Activated T-cell treated with anti-CD3 and anti-CD28 coated beads, Interleukin-2, amount 50 U/mL, for 1 hour (primary cell): ENCODE results near the gene SELENOI.
"Not testable (repeated sequence)": the region's sequence is repeated elsewhere in the genome, so short reads cannot be mapped to it uniquely, and the experiment has no call there.

Experiments
- DNase-seq: peaks from one replicate; pipeline ENCODE4 v3.0.0-alpha.2; 2020

SELENOI gene, protein sequence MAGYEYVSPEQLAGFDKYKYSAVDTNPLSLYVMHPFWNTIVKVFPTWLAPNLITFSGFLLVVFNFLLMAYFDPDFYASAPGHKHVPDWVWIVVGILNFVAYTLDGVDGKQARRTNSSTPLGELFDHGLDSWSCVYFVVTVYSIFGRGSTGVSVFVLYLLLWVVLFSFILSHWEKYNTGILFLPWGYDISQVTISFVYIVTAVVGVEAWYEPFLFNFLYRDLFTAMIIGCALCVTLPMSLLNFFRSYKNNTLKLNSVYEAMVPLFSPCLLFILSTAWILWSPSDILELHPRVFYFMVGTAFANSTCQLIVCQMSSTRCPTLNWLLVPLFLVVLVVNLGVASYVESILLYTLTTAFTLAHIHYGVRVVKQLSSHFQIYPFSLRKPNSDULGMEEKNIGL

DNA sequence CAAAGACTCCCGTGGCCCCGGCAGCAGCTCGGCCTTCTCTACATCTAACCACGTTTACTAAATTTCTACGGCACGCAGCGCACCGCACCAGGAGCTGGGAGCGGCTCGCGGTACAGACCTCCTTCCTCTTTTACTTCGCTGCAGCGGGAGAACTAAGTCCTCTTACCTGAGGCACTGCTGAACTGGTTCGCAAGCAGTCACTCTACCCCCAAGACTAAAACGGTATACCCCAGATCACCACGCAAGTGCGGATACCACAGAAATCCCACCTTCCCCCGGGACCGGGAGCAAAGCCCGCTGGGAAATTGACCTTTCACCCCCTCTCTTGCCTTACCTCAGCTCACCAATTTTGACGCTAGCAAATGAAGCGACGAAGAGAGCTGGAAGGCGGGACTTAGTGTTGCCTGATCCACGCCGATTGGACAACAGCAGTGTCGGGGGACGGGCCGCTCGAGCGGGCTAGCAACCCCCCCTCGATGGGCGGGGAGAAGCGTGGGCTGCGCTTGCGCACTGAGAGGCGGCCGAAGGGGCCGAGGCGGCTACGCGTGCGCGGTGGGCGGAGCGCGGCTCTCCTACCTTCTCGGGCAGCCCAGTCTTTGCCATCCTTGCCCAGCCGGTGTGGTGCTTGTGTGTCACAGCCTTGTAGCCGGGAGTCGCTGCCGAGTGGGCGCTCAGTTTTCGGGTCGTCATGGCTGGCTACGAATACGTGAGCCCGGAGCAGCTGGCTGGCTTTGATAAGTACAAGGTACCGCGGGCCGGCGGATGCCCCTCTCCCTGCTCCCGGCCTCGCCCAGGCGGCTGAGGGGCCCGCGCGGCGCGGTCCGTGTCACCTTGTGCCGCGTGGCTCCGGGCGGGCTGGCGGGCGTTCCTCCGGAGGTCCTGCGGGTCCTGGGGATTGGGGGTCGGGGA lies at the start of gene SELENOI:
SELENOI (plus strand) TSS at position 599 of the 909 bp plus-strand sequence; CDS start at position 689, 90 bp downstream.
- DNase-seq = peak; percentile 100

DNA sequence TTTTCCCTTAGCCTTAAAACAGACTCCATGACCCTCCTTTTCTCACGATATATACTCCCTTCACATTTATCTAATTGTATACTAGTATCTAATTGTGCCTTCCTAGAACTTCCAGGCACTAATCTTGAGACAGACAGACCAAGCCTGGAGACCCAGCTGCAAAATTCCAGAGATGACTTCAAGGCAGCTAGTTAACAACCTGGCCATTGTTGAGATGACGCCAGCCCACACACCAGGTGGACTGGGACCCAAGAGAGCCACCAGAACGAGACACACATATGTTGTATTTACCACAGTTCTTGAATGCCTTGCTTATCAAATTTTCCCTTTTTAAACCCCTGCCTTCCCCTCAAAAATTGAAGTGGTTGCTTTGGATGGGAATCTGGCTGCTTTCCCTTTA lies 48.9 kb upstream of the SELENOI start:
- no peak for DNase-seq

DNA sequence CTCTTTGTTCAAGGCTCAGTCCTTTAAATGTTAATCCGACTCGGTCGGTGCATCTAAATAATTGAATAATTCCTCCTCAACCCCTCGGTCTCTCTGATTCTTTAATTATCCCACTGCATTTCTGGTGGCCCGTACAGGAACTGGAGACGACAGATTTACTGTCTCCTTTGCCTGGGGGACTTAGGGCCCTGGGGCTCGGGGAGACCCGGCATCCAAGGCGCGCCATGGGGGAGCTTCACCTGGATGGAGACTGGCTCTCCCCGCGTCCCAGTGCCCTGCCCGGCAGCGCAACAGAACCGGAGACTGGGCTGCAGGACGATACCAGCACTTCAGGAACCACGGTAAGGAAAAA lies 47.7 kb upstream of the SELENOI start:
- DNase-seq = no peak

DNA sequence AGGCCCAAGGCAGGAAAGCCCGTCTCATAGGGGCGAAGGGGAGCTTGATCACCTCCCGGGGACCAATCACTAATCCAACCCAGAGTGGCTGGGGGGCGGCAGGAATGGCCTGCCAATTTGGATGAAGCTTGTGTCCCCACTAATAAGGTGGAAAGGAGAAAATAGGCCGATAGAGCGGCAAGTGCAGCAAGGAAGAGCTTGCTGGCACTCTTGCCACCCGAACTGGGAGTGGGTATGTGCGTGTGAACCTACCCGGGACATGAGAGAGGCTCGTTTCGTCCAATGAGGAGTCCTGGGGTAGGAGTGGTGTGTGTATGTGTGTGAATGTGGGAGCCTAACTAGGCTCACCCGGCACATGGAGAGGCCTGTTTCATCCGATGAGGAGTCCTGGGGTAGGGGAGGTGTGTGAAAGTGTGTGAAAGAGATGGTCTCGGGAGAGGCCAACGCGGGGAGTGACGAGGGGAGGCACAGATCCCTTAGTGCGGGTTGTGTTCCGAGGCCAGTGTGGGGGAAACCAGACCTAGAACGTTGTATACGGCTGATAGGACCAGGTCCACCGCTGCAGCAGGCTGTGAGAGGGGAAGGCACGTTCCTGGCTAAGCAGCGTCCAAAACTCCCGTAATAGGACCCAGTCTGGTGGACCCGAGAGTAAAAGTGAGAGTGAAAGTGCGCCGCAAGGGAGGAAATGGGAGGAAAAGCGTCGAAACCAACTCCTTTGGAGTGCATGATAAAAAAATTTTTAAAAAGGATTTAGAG lies 47.1 kb upstream of the SELENOI start:
- DNase-seq = peak; percentile 46

DNA sequence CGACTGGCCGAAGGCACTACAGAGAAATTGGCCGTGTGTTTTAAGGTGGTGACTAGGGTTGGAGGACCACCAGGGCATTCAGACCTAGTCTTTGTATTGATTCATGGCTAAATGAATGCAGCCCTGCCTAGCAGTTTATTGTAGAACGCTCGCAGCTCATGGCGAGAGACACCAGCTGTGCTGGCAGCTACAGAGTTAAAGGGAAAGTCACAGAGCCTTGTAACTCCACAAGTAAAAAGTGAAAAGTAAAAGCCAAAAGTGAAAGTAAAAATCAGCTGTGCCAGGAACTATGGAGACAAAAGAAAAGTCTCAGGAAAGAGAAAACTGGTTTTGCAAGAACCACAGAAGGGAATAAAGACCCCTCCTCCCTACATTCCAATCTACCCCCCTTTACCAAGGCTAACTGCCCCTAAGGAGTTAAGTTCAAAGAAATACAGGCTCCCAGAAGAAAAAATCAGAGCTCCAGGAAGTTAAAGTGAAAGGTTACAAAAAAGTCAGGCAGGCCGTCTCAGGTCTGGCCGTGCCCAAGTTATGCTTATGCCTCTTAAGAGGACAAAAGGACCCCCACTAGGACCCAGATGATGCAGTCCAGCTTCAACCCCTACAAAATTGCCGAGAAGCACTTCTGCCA lies 46.4 kb upstream of the SELENOI start:
- no peak for DNase-seq

DNA sequence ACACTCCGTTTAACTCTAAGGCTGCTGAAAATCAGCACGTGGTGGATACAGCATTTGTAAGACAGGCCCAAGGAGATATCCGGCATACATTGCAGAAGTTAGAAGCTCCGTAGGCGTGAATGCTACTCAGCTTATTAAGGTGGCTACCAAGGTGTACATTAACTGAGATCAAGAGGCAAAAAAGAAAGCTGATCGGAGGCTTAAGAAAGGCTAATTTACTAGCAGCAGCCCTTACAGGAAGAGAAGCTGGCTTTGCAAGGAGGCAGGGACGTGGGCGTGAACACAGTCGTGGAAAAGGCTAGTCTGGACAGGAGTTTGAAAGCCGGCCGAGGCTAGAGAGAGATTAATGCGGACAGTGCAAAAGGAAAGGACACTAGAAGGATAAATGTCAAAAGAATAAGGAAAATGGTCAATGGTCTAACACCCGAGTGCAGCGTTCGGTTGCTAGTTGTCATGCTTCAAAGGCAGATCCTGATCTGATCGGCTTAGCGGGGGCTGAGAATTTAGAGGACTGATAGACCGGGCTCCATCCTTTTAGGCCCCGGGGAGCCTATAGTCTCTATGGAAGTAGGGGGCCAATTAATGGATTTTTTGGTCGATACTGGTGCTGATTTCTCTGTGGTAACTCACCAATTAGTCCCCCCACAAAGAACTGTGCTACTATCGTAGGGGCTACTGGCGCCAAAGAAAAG lies 45.6 kb upstream of the SELENOI start:
- DNase-seq = no peak

DNA sequence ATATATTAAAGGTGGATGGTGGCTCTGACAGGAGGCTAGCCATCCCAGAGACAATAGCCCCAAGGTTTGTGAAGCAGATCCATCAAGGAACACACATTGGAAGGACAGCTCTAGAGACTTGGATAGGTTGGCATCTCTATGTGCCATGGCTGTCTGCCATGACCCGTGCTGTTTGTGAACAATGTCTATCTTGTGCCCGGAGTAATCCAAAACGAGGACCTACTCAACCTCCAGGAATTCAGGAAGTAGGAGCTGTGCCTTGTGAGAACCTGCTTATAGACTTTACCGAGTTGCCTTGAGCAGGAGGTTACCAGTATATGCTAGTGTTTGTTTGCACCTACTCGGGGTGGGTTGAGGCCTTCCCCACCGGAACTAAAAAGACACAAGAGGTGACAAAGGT lies 43.1 kb upstream of the SELENOI start:
- no peak for DNase-seq

DNA sequence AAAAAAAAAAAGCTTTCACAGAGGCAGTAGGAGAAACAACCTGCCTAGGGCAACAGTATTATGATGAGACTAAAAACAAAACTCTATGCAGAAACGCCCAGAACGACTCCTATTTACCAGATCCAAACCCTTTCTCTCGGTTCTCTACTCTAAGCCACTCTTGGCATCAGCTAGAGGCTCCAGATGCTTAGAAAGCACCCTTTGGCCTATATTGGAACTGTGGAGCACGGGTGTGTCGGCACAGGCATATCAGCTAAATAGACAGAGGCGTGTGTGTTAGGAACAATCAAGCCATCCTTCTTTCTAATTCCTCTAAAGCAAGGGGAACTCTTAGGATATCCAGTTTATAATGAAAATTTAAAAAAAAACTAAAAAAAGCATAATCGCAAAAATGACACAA lies 40.8 kb upstream of the SELENOI start:
- not testable (repeated sequence) for DNase-seq

DNA sequence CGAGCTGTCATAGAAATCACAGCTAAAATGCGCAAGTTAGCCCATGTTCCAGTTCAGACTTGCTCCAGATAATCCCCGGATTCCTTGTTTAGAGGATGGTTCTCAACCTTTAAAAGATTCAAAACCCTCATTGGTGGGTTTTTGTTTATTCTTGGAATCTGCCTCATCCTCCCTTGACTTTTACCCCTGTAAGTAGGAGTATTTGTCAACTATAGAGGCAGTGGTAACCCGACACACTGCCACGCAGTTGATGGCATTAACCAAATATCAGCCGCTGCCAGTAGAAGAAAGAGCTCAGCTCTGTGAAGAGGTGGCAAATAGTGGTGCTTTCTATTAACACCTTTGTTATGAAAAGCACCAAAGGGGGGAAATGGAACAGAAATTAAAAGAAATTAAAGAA lies 40.4 kb upstream of the SELENOI start:
- DNase-seq = no peak

DNA sequence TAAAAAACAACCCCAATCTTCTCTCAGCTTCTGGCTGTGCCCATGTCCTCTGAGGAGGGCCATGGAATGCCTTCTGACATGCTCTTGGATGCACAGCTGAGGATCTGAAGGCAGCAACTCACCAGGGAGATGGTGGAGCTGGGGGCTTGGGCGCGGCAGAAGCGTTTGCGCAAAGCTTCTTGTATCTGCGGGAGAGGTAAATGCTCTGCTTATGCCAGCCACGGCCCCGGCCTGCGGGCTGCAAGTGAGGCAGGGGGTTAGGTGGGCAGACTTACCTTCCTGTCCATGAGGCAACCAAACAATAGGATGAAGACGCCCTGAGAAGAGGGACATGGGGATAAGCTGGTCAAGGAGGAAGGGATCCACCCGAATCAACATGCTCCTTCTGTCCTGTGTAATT lies 36.0 kb upstream of the SELENOI start:
- DNase-seq = no peak

DNA sequence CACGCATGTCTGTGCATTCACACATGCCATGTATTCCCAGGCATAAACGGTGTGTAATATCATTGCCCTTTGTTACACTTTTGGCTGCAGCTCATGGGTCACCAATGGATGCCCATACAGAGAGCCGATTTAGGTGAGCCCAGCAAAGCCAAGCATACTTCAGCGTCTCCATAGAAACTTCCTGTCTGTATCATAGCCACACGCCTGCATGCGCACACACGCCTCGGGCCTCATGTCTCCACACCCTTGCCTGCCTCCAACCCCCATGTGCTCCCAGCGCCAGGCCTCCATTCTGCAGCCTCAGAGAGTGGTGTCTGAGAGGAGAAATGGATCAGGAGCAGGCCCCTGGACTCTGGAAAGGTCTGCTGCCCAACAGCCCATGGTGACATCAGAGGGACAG lies 33.5 kb upstream of the SELENOI start:
- DNase-seq = no peak

DNA sequence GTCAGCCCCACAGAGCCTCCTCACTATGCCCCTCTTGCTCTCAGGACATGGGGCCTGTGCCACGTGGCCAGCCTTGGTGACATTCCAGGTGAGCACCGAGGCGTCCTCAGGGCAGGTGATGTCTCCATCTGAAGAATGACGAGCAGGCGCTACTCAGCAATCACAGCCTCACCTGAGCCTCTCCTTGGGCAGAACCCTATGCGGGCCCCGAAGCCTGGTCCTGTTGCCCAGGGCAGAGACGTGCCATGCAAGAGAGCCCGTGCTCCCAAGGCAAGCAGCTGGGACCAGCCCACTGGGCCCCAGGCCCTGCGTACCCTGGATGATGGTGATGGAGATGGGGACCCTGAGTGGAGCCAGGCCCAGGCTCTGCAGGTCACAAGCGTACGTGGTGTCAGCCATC lies 32.5 kb upstream of the SELENOI start:
- no peak for DNase-seq

DNA sequence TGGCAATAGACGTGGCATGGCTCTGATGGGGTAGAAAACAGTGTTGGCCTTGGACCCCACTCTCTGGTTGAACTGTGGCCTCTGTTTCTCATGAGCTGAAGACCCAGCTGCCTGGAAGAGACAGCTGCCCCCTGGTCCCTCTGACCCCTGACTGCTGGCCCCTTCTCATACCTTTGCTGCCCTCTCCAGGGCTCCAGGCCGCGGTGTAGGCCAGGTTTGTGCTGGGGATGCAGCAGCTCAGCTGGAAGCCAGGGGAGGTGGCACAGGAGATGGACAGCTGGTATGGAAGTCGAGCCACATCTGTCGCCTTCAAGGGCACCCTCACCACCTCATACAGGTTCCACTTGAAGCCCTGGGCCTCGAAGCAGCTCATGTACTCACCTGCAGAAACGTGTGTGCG lies 31.7 kb upstream of the SELENOI start:
- no peak for DNase-seq

DNA sequence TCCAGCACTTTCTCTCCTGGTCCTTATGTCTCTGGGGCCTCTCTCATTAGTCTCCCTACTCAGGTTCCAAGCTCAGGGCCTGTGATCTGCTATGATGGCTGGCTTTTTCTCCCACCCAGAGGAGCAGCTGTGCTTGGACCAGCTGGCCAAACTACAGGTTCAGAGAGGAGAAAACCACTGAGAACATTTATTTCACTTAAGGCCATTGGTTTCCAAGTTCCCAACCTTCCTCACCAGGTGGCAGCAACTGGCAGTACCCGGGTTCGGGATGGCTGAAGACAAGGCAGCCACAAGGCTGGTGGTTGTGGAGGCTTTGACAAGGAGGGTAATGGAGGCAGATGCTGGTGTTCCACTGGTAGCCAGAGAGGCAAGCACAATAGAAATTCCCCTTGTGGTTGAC lies 29.9 kb upstream of the SELENOI start:
- DNase-seq = no peak

DNA sequence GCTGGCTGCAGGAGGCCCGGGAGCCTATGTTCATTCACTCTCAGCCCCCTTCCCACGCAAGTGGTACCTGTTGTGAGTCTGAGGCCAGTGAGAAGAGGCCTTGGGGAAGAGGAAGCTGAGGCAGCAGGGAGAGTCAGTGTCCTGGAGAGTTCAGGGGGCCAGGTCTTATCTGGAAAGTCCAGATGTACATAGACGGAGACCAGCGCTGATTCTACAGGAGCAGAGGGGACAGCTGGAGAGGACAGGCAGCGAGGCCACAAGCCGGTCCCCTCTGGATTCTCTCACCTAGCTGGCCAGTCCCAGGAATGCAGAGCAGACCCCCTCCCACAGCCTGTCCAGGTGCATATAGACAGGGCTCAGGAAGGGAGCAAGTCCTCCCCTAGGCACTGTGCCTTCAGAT lies 29.1 kb upstream of the SELENOI start:
- DNase-seq = no peak

DNA sequence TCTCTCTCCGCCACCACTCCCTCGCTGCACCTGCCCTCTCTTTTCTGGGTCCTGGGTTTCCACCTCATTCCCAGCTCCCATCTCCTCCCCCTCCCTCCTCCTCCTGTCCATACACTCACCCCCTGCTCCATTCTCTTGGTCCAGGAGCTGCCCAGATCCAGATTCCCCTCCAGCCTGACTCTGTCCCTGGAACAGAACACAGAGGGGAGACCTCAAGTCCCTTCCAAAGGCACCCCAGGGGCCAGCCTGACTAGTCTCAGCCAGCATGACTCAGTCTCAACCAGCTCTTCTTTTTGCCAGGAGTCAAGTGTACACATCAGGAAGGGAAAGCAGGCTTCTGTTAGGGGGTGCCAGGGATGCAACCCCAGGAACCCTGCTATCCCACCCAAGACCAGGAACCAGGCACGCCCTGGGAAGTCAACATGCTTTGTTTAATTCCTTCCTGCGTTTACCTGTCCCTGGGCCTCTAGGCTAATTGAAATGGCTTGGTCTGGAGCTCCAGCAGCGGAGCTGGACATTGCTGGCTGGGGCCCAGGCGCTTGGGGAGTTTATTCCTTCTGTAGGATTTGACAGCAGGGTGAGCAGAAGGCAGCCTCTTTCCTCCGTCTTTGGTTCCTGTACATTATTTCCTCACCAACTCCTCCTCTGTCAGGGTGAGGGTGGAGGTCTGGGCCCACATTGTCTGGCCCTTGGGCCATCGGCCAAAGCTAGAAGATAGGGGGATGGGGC lies 28.4 kb upstream of the SELENOI start:
- DNase-seq = no peak

DNA sequence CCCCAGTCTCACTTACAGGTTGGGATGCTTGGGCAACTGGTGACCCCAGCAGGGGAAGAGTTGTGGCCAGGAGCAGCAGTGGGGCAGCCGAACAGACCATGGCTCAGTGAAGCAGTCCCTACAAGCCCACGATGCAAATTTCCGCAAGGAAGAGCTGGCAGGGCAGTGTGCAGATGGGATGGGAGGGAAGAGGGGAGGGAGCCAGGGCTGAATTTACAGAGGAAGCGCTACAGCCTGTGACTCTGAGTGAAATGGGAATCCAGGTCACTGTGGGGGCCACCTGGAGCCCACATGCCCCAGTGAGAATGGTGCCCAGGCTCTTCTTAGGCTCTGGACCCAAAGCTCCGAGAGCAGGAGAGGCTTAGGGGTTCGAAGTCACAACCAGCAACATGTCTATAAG lies 27.0 kb upstream of the SELENOI start:
- no peak for DNase-seq

DNA sequence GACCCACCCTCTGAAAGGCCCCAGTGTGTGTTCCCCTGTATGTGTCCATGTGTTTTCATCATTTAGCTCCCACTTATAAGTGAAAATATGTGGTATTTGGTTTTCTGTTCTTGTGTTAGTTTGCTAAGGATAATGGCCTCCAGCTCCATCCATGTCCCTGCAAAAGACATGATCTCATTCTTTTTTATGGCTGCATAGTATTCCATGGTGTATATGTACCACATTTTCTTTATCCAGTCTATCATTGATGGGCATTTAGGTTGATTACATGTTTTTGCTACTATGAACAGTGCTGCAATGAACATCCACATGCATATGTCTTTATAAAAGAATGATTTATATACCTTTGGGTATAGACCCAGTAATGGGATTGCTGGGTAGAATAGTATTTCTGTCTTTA lies 21.5 kb upstream of the SELENOI start:
- not testable (repeated sequence) for DNase-seq

DNA sequence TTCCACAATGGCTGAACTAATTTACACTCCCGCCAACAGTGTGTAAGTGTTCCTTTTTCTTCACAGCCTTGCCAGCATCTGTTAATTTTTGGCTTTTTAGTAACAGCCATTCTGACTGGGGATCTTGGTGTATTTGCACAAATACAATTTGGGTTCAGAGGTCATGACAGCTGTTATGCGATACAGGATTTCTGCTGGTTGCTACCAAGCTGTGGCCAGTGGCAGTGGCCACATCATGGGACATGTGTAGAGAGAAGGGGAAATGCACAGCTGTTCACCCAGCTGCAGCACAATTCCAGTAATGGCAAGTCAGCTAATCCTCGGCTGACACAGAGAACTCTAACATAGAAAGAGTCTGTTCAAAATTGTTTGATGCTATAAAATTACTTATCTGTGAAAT lies 21.0 kb upstream of the SELENOI start:
- DNase-seq = no peak

DNA sequence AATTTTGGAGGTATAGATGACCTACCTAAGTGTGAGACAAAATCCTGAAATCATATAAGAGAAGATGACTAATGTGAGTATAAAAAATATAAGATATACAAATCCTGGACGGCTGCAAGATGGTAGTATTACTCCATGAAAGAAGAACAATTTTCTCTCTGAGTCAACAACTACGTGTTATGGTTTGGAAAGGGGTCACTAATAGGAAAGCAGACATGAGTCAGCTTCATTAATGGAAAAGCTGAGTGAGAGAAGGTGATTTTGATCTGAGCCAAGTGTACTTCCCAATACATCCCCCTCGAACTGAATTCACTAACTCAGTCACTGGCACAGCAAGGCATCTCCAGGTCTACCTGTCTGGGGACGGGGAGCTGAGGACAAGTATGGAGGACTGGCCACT lies 20.1 kb upstream of the SELENOI start:
- no peak for DNase-seq

DNA sequence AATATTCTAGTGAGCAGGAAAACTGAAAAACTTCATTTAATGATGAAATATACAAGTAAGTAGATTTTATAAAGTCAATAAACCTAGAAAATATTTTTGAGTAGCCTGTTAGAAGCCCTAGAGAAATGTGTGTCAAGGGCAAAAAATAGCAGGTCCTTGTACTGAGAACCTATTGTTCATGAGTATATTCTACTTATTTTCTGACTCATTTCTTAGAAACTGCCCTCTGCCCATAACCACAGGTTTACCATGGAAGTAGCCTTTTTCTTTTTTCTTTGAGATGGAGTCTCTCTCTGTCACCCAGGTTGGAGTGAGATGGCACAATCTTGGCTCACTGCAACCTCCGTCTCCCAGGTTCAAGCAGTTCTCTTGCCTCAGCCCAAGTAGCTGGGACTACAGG lies 19.4 kb upstream of the SELENOI start:
- no peak for DNase-seq
